CD4-positive, alpha-beta memory T cell (primary cell): ENCODE results near the gene EPN2. TPM values are rescaled to one million over a fixed set of nuclear protein-coding genes. Genes with fewer than 3 reads are reported as not detected.

ENCODE experiments used
- CTCF ChIA-PET: fragments of 350-600 bp; sonication (Branson Sonifier 250); formaldehyde crosslinking; loops from one replicate; lab custom pipeline; 2021; ENCODE audit warnings: inconsistent platforms; ENCODE audit not compliant: partially characterized antibody; lab: Charles Lee
- POLR2A ChIA-PET: fragments of 350-600 bp; sonication (Branson Sonifier 250); formaldehyde crosslinking; loops from one replicate; lab custom pipeline; 2021; ENCODE audit not compliant: partially characterized antibody; lab: Charles Lee
- DNase-seq, 5 donors: peaks; one replicate each; pipeline versions ENCODE4 v3.0.0 to v3.0.0-alpha.2; 2020 to 2022; ENCODE audit warnings: mixed read lengths in 1 of 5
- H3K27ac ChIP-seq: one replicate; pipeline ENCODE4 v1.7.0; 2013; ENCODE audit warnings: low read depth, low read length
- H3K27me3 ChIP-seq: 2 replicates; pipeline ENCODE4 v1.7.0; 2013; ENCODE audit warnings: mild to moderate bottlenecking, low read length, moderate library complexity; ENCODE audit not compliant: insufficient read depth
- H3K36me3 ChIP-seq: 2 replicates; pipeline ENCODE4 v1.7.0; 2013; ENCODE audit warnings: mild to moderate bottlenecking, low read length, moderate library complexity; ENCODE audit not compliant: insufficient read depth
- H3K4me1 ChIP-seq: 2 replicates; pipeline ENCODE4 v1.7.0; 2013; ENCODE audit warnings: mild to moderate bottlenecking, low read length, moderate library complexity; ENCODE audit not compliant: insufficient read depth
- H3K4me3 ChIP-seq, 2 donors: one replicate each; pipeline ENCODE4 v1.7.0; 2013; ENCODE audit warnings: low read length in 2 of 2, mild to moderate bottlenecking in 1 of 2
- H3K9me3 ChIP-seq, 2 donors: one replicate each; pipeline ENCODE4 v1.7.0; 2013; ENCODE audit warnings: low read length in 2 of 2, control low read depth in 1 of 2; ENCODE audit not compliant: control insufficient read depth in 1 of 2
- H3K27ac Mint-ChIP-seq, 7 donors: one replicate each; pipeline ENCODE4 v1.8.0; 2020 to 2021; ENCODE audit warnings: mixed read lengths in 7 of 7, mild to moderate bottlenecking in 6 of 7, inconsistent platforms in 3 of 7, moderate library complexity in 3 of 7
- H3K27me3 Mint-ChIP-seq, 2 donors: one replicate each; pipeline ENCODE4 v1.8.0; 2020 to 2021; ENCODE audit warnings: mixed read lengths in 2 of 2
- H3K36me3 Mint-ChIP-seq, 2 donors: one replicate each; pipeline ENCODE4 v1.8.0; 2020 to 2021; ENCODE audit warnings: mixed read lengths in 2 of 2, inconsistent platforms in 1 of 2, mild to moderate bottlenecking in 1 of 2
- H3K4me1 Mint-ChIP-seq, 4 donors: one replicate each; pipeline ENCODE4 v1.8.0; 2020 to 2021; ENCODE audit warnings: mixed read lengths in 4 of 4, mild to moderate bottlenecking in 1 of 4
- H3K4me3 Mint-ChIP-seq, 8 donors: one replicate each; pipeline ENCODE4 v1.8.0; 2020 to 2021; ENCODE audit warnings: mixed read lengths in 8 of 8, mild to moderate bottlenecking in 7 of 8, moderate library complexity in 6 of 8, inconsistent platforms in 3 of 8
- H3K9me3 Mint-ChIP-seq, 8 donors: one replicate each; pipeline ENCODE4 v1.8.0; 2020 to 2021; ENCODE audit warnings: mixed read lengths in 8 of 8, mild to moderate bottlenecking in 5 of 8, inconsistent platforms in 3 of 8, moderate library complexity in 1 of 8
- intact Hi-C: fragments of 100-400 bp; cut with micrococcal nuclease; formaldehyde crosslinking; loops from one replicate; pipeline ENCODE4 v1.15.1; 2023
- microRNA-seq: library from miRNA; unstranded; fragments of <30 nt; microRNA quantifications from one replicate; pipeline ENCODE4 v1.2.0, GENCODE V29; 2021; ENCODE audit warnings: borderline replicate concordance, borderline number of aligned reads, borderline microRNAs expressed, mixed read lengths
- polyA plus RNA-seq, 2 donors: library from polyadenylated mRNA; unstranded; fragments of 300-500 nt; fragmentation: Illumina TruSeq; gene quantifications; one replicate each; pipeline ENCODE4 v1.2.3, GENCODE V29; 2021
- total RNA-seq, 2 experiments: library from RNA; stranded (reverse); gene quantifications; one replicate each; pipeline ENCODE4 v1.2.3, GENCODE V29; 2021

EPN2 gene
- total and polyA plus RNA-seq, 4 experiments from 2014 or later = 4.2 to 10.4 (median 9.9) TPM

DNA sequence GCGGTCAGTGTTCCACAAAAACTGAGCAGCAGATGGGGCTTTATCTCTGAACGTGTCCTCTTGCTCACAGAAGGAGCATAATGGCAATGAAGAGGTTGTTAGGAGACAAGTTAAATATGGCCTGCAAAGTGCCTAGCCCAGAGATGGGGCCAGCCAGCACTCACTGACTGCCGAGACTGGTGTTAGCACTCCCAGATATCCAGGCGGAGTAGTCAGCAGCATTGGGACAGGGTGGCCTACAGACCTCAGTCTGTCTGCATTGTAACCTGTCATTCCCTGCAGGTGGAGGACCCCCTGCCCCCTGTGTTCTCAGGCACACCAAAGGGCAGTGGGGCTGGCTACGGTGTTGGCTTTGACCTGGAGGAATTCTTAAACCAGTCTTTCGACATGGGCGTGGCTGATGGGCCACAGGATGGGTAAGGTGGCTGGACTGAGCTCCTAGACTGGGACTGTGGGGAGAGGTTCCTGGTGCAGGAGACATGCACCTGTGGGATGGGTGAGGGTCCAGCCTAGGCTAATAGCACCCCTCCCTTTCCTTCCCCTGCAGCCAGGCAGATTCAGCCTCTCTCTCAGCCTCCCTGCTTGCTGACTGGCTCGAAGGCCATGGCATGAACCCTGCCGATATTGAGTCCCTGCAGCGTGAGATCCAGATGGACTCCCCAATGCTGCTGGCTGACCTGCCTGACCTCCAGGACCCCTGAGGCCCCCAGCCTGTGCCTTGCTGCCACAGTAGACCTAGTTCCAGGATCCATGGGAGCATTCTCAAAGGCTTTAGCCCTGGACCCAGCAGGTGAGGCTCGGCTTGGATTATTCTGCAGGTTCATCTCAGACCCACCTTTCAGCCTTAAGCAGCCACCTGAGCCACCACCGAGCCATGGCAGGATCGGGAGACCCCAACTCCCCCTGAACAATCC is 145.6 kb downstream of the EPN2 start:
- peaks cover 0 to 2% (median 0%) of the 10 kb centered on the region in 8 donors for H3K9me3 Mint-ChIP-seq
- peaks cover 29 to 50% of the 10 kb centered on the region in 2 donors for H3K36me3 Mint-ChIP-seq
- Histone ChIP-seq H3K4me1 (peaks cover 4% of the 10 kb centered on the region), H3K9me3 (no peaks in the 10 kb centered on the region), H3K27me3 (no peaks in the 10 kb centered on the region), H3K36me3 (peaks cover 10% of the 10 kb centered on the region), H3K27ac (no peak overlapping the region), H3K4me3 (no peak overlapping the region)
- no peak overlapping the region for H3K4me3 Mint-ChIP-seq
- no peak for DNase-seq
- no peaks in the 10 kb centered on the region for H3K27me3 Mint-ChIP-seq
- CTCF ChIA-PET = interaction anchor here (3.8 kb wide), 1 partner anchor 20 kb away, joined by 15 read pairs; the partner anchor contains the start of gene B9D1
- H3K4me1 Mint-ChIP-seq = peaks cover 0 to 20% (median 4%) of the 10 kb centered on the region in 4 donors
- H3K27ac Mint-ChIP-seq = peak overlapping the region in 2 of 7 donors; percentile 42 to 46
- POLR2A ChIA-PET = no interaction called here
- intact Hi-C loops = no loop called here

DNA sequence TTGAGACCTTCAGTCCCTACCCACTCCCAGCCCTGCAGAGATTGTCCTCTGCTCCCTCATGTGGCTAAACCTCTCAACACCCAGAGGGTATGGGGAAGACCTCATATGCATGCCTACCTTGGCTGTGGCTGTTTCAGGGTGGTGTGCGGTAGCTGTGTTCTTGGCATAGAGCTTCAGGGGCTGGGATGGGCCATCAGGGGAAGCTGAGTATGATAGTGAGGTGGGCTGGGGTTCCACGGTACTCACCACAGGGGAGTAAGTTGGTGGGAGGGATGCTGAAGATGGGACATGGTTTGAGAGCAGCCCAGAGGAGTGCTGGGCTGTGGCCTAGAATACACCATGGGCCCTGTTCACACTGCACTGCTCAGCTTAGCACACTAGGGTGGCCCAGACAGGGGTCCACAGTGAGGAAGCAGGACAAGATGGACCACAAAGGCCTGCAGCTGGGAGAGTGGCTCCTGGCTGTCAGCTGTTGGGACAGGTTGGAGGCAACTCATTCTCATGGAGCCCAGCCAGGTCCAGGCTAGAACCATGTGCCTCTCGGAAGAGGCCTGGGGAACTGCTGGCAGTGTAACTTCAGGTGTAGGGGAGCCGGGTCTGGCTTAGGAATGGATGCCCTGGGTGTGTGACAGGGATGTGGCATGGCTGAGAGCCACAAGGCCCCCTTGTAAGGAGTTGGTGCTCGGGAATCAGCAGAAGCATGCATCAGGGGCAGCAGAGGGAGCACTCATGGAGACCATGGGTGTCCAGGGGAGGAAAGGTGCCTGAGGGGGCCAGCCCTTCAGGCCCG is 146.7 kb downstream of the EPN2 start:
- H3K27ac Mint-ChIP-seq = peak overlapping the region in 2 of 7 donors; percentile 57 to 83
- peaks cover 29 to 45% of the 10 kb centered on the region in 2 donors for H3K36me3 Mint-ChIP-seq
- H3K9me3 ChIP-seq = no peaks in the 10 kb centered on the region

DNA sequence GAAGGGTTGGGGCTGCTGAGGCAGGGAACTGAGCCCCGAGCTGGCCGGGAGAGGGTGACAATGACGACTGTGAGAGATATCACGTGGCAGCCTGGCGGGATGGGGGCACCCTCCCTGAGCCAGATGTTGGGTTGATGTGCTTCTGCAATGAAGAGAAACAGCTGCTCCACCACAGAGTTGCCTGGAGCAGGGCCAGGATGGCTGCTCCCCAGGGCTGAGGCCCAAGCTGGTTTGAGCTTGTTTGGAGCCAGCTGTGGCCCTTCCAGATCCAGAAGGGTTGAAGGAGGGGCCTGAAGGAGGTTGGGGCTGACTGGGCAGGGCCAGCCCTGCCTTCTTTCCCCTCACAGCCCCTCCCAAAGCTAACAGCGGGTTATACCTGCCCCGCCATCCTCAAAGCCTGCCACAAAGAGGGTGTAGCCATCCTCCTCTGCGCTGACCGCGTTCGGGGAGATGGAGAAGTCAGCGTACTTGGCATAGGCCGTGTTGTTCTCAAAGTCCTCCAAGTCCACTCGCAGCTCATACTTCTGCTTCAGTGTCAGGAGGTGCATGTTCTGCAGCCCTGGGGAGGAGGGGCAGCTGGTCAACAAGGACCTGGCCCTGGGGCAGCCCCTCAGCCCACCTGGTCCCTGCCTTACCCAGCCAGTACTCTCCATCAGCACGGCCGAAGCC is 147.7 kb downstream of the EPN2 start:
- ChIA-PET POLR2A (no interaction called here), CTCF (interaction anchor here (0.7 to 3.8 kb wide), 2 partner anchors 22 to 47 kb away, joined by 3 to 15 read pairs; partner anchors contain the start of gene B9D1)
- H3K27ac ChIP-seq = no peak overlapping the region
- intact Hi-C loops = no loop called here
- peak overlapping the region in 4 of 7 donors; percentile 25 to 83 (median 58) for H3K27ac Mint-ChIP-seq
- peaks cover 0 to 9% (median 3%) of the 10 kb centered on the region in 4 donors for H3K4me1 Mint-ChIP-seq
- H3K4me1 ChIP-seq = no peaks in the 10 kb centered on the region
- H3K9me3 Mint-ChIP-seq = no peaks in the 10 kb centered on the region
- no peak overlapping the region for H3K4me3 Mint-ChIP-seq
- no peak overlapping the region for H3K4me3 ChIP-seq
- H3K9me3 ChIP-seq = no peaks in the 10 kb centered on the region
- H3K27me3 ChIP-seq = no peaks in the 10 kb centered on the region
- peaks cover 22 to 38% of the 10 kb centered on the region in 2 donors for H3K36me3 Mint-ChIP-seq
- peaks cover 10% of the 10 kb centered on the region for H3K36me3 ChIP-seq
- H3K27me3 Mint-ChIP-seq = no peaks in the 10 kb centered on the region
- no peak for DNase-seq

More for the DNA sequence above, 146.7 kb downstream of the EPN2 start:
- no peak for DNase-seq
- Histone ChIP-seq H3K27me3 (no peaks in the 10 kb centered on the region), H3K4me1 (peaks cover under 1% of the 10 kb centered on the region), H3K27ac (no peak overlapping the region), H3K36me3 (peaks cover 10% of the 10 kb centered on the region), H3K4me3 (no peak overlapping the region)
- H3K9me3 Mint-ChIP-seq = peaks cover 0 to 1% (median 0%) of the 10 kb centered on the region in 8 donors
- CTCF ChIA-PET = interaction anchor here (1.0 to 3.8 kb wide), 2 partner anchors 18 to 21 kb away, joined by 3 to 15 read pairs; partner anchors contain the start of gene B9D1
- POLR2A ChIA-PET = no interaction called here
- intact Hi-C loops = no loop called here
- H3K4me3 Mint-ChIP-seq = no peak overlapping the region
- H3K27me3 Mint-ChIP-seq = no peaks in the 10 kb centered on the region
- H3K4me1 Mint-ChIP-seq = peaks cover 0 to 18% (median 4%) of the 10 kb centered on the region in 4 donors

DNA sequence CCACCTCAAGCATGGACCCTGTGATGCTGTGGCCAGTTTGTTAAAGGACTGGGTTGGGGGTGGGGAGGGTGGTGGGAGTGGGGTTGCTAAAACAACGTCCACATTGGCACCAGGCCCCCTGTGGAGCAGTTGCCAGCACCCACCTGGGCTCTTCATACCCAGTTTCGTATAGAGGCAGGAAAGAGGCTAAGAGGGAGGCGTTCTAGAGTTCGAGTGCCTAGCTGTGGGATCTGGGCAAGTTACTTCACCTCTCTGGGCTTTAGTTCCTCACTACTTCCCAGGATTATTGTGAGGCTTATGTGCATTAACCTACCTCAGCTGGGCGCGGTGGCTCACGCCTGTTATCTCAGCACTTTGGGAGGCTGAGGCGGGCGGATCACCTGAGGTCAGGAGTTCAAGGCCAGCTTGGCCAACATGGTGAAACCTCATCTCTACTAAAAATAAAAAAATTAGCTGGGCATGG is 148.4 kb downstream of the EPN2 start:
- Mint-ChIP-seq H3K9me3 (no peaks in the 10 kb centered on the region), H3K36me3 (peaks cover 15 to 31% of the 10 kb centered on the region in 2 donors), H3K4me1 (peaks cover 0 to 8% (median 3%) of the 10 kb centered on the region in 4 donors), H3K27me3 (no peaks in the 10 kb centered on the region), H3K27ac (no peak overlapping the region), H3K4me3 (no peak overlapping the region)
- no peak for DNase-seq
- POLR2A ChIA-PET = interaction anchor here (1.1 to 1.5 kb wide), 2 partner anchors 8 to 16 kb away, joined by 3 to 5 read pairs; partner anchors contain the start of gene MAPK7
- CTCF ChIA-PET = interaction anchor here (1.1 to 3.8 kb wide), 2 partner anchors 23 to 61 kb away, joined by 4 to 15 read pairs; partner anchors contain the start of gene B9D1
- Histone ChIP-seq H3K27me3 (no peaks in the 10 kb centered on the region), H3K4me3 (no peak overlapping the region), H3K36me3 (peaks cover 4% of the 10 kb centered on the region), H3K27ac (no peak overlapping the region), H3K9me3 (no peaks in the 10 kb centered on the region), H3K4me1 (no peaks in the 10 kb centered on the region)
- intact Hi-C loops = no loop called here

Small RNAs within 50 kb of the gene (microRNA-seq; reads per million reads assigned to microRNA genes)
- 3.6 reads per million, percentile 17 among the genes with 10 or more reads in this experiment for gene MIR1180

Other genes with a start within 250 kb of the EPN2 start
- gene FAM83G, start 232.6 kb upstream of the EPN2 start, total RNA-seq = 10 to 100 TPM; 13.8 to 15.1 TPM
- 1 to 10 TPM; 1.6 to 6.9 TPM for gene FAM83G, start 232.6 kb upstream of the EPN2 start, polyA plus RNA-seq
- 10 to 100 TPM; 63.1 to 75.8 TPM for gene GRAP, start 190.4 kb upstream of the EPN2 start, total RNA-seq
- gene GRAP, start 190.4 kb upstream of the EPN2 start, polyA plus RNA-seq = 10 to 100 TPM; 61.6 to 70.1 TPM
- gene GRAPL, start 109.8 kb upstream of the EPN2 start, total RNA-seq = 10 to 100 TPM; 65.0 to 74.6 TPM
- 1 to 10 TPM; 1.5 to 3.1 TPM for gene GRAPL, start 109.8 kb upstream of the EPN2 start, polyA plus RNA-seq
- gene B9D1, start 125.4 kb downstream of the EPN2 start, total RNA-seq = 1 to 10 TPM; 2.5 to 2.8 TPM
- under 1 TPM in 1 of 2 donors, not detected in 1; 0.29 TPM for gene B9D1, start 125.4 kb downstream of the EPN2 start, polyA plus RNA-seq
- 10 to 100 TPM; 19.4 to 26.2 TPM for gene MAPK7, start 141.1 kb downstream of the EPN2 start, total RNA-seq
- 10 to 100 TPM in 1 of 2 donors, 1 to 10 TPM in 1; 2.1 to 12.4 TPM for gene MAPK7, start 141.1 kb downstream of the EPN2 start, polyA plus RNA-seq
- gene MFAP4, start 149.8 kb downstream of the EPN2 start, total RNA-seq = not detected
- not detected for gene MFAP4, start 149.8 kb downstream of the EPN2 start, polyA plus RNA-seq
- 1 to 10 TPM in 1 of 2 experiments, under 1 TPM in 1; 0.87 to 1.6 TPM for gene RNF112, start 173.9 kb downstream of the EPN2 start, total RNA-seq
- under 1 TPM in 1 of 2 donors, not detected in 1; 0.06 TPM for gene RNF112, start 173.9 kb downstream of the EPN2 start, polyA plus RNA-seq